NCI-H526 (cell line): ENCODE results near the gene RNASEH2A.
"Not testable (repeated sequence)": the region's sequence is repeated elsewhere in the genome, so short reads cannot be mapped to it uniquely, and the experiment has no call there.

Source experiments
- DNase-seq, 2 experiments: peaks; one replicate each; lab custom pipeline; 2025; lab: John Stamatoyannopoulos, UW

Gene RNASEH2A

GRCh38 chr19:12833418-12833737 lies 27.0 kb downstream of the RNASEH2A start:
- DNase-seq = no peak

- DNase-seq = peak in 1 of 2 experiments; percentile 66
Observed at GRCh38 chr19:12833738-12834565, 27.6 kb downstream of the RNASEH2A start.

- DNase-seq = peak in 1 of 2 experiments; percentile 5
Observed at GRCh38 chr19:12834566-12834943, 28.2 kb downstream of the RNASEH2A start, which contains the start of gene RTBDN. Gene RTBDN (minus strand): TSS chr19:12834579. CDS start chr19:12829979, 4,600 bp downstream.

GRCh38 chr19:12834976-12835757 lies 28.8 kb downstream of the RNASEH2A start:
- DNase-seq = peak in 1 of 2 experiments; percentile 67

GRCh38 chr19:12836529-12836863 lies 30.1 kb downstream of the RNASEH2A start:
- DNase-seq = no peak

GRCh38 chr19:12837225-12837624 lies 30.8 kb downstream of the RNASEH2A start:
- no peak for DNase-seq

GRCh38 chr19:12838182-12838885 lies 31.9 kb downstream of the RNASEH2A start, which contains the start of gene MAST1:
Gene MAST1 (plus strand): TSS chr19:12838515. CDS start chr19:12838573, 58 bp downstream.
- peak in 1 of 2 experiments; percentile 66 for DNase-seq

GRCh38 chr19:12838886-12839756 lies 32.7 kb downstream of the RNASEH2A start:
- DNase-seq = peak in 1 of 2 experiments; percentile 43

- DNase-seq = peak in 1 of 2 experiments; percentile 81
Observed at GRCh38 chr19:12840091-12841079, 34.0 kb downstream of the RNASEH2A start.

- no peak for DNase-seq
Observed at GRCh38 chr19:12841094-12841493, 34.7 kb downstream of the RNASEH2A start.

- no peak for DNase-seq
Observed at GRCh38 chr19:12842511-12842910, 36.1 kb downstream of the RNASEH2A start.

- no peak for DNase-seq
Observed at GRCh38 chr19:12843328-12843727, 36.9 kb downstream of the RNASEH2A start.

GRCh38 chr19:12843999-12844732 lies 37.8 kb downstream of the RNASEH2A start:
- DNase-seq = no peak

GRCh38 chr19:12846613-12847012 lies 40.2 kb downstream of the RNASEH2A start:
- not testable (repeated sequence) for DNase-seq

GRCh38 chr19:12847159-12848139 lies 41.1 kb downstream of the RNASEH2A start:
- peak in 1 of 2 experiments; percentile 76 for DNase-seq

GRCh38 chr19:12856653-12857052 lies 50.3 kb downstream of the RNASEH2A start:
- DNase-seq = no peak

- no peak for DNase-seq
Observed at GRCh38 chr19:12858041-12858928, 51.9 kb downstream of the RNASEH2A start.
